GM21825 (cell line): ENCODE data around the gene VSTM2L.
"Not testable (repeated sequence)": the region's sequence is repeated elsewhere in the genome, so short reads cannot be mapped to it uniquely, and the experiment has no call there.

Source experiments
- ATAC-seq: cut with Tn5 transposase; IDR thresholded peaks from one replicate; pipeline ENCODE4 v1.9.1; 2021; ENCODE audit warnings: mild to moderate bottlenecking, moderate library complexity; ENCODE audit not compliant: unreplicated experiment

Gene VSTM2L

DNA sequence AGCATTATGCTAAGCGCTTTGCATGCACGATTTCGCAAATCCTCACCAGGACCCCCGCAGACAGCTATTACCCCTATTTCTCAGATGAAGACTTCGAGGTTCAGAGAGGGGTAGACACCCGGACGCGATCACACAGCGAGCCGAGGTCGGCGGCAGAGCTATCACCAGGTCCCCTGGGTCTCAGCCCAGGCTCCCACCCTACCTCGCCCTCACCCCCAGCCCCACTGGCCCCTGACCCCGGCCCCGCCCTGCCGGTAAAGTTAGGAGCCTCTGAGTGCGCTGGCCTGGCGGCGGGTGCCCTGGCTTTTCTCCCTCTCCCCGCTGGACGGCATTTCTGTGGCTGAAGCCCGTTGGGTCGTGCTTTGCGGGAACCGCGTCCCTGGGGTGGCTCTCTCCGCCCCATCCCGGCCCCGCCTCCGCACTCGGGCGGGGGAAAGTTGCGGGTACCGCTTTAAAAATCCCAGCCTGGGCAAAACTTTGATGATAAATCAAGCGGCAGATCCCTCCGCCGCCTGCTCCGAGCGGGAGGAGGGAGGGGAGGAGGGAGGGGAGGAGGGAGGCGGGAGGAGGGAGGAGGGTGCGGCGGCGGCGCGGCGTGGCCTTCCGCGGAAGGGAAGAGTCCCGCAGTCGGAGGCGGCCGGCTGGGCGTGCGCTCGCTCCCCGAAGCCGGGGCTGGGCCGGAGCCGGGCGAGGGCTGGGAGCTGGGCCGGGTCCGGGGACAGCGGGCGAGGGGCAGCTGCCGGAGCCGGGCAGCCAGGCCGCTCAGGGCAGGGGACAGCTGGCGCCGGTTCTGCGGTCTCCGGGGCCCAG lies at the start of gene VSTM2L:
VSTM2L (plus strand) TSS at position 624 of the 810 bp plus-strand sequence. CDS start 224 bp downstream, outside the sequence.
- ATAC-seq, result no peak

- ATAC-seq, result no peak
These were observed 49.0 kb upstream of the VSTM2L start for GRCh38 chr20:37853823-37854375.

DNA sequence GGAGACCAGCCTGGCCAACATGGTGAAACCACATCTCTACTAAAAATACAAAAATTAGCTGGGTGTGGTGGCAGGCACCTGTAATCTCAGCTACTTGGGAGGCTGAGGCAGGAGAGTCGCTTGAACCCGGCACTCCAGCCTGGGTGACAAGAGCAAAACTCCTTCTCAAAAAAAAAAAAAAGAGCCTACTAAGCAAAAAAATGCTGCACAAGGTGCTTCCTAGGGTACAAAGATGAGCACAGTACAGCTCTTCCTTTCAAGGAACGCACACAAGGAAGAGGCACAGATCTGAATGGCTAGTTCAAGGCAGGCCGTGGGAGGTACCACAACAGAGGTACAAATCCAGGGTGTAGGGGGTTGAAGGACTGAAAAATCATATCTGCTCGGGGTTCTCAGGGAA lies 46.9 kb upstream of the VSTM2L start:
- ATAC-seq, result not testable (repeated sequence)

GRCh38 chr20:37856932-37857660 lies 45.8 kb upstream of the VSTM2L start:
- ATAC-seq, result no peak

- no peak for ATAC-seq
These were observed 43.3 kb upstream of the VSTM2L start for GRCh38 chr20:37859406-37860171.

- no peak for ATAC-seq
These were observed 39.6 kb upstream of the VSTM2L start for GRCh38 chr20:37863289-37863688.

GRCh38 chr20:37864298-37864697 lies 38.6 kb upstream of the VSTM2L start:
- no peak for ATAC-seq

DNA sequence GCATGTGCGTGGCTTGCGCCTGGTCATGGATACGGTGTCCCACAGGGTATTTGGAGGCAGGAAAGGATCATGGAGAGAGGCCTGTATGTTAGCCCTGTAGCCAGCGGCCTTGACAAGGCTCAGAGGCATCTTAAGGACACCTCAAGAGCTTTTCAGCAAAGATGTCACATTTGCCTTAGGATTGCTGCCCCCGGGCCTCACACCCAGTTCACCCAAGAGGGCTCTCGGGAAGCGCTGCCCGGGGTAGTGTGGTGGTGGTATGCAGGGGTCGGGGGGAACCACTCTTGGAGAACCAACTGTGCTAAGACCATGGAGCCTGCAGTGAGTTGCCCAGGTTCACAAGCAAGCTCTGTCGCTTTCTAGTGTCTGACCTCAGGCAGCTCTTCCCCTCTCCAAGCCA lies 36.9 kb upstream of the VSTM2L start:
- no peak for ATAC-seq

DNA sequence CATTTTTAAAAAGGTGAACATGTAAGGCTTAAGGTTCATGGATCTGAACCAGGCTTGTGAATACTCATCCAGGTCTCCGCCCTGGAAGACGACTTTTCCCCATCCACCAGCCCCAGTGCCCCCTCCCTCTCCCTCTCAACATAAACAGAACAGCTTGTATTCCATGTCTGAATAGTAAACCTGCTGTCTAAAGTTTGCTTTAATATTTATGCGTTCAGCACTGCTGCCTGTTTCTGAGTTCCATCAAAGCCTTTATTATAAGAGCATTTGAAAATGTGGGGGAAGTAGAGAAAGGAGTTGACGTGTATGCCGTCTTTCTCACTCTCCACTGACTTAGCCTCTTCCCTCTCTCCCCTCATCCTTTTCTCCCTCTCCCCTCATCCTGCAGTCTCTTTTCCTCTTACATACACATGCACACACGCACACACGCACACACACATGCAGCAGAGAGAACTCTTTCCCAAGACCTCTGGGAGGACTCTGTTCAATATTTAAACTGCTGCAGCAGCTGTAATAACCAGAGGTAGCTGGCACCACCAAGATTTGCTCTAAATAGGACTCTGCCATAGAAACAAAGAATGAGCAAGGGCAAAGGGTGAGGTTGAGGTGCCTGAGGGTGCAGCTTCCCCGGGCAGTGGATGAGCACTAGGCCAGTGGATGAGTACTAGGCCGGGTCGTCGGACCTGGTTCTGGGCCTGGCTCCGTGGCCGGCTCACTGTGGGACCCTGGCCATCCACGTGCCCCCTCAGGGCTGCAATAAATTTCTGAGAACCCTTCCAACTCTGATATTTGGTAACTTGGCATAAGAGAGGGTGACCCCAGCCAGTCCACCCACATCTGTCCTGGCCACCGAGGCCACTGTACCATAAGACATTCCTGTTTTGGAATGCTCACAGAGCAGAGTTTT lies 35.4 kb upstream of the VSTM2L start:
- no peak for ATAC-seq

GRCh38 chr20:37868851-37869333 lies 34.0 kb upstream of the VSTM2L start:
- no peak for ATAC-seq

GRCh38 chr20:37869334-37869861 lies 33.5 kb upstream of the VSTM2L start:
- no peak for ATAC-seq

DNA sequence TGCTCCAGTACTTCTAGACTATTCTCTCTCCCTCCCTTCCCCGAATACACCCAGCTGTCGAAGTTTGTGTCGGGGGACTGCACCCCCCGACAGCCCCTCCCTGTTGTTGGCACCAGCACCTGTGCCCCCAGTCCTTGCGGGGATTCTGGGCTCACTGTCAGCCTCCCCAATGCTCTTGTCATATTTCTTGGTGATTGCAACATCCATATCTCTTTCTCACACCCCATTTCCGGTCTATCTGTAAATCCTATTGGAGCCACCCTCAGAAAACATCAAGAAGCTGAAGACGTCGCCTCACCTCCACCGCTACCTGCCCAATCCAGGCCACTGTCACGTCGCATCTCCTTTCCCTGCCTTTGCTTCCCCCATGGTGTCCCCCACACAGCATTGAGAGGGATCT lies 32.6 kb upstream of the VSTM2L start:
- no peak for ATAC-seq

DNA sequence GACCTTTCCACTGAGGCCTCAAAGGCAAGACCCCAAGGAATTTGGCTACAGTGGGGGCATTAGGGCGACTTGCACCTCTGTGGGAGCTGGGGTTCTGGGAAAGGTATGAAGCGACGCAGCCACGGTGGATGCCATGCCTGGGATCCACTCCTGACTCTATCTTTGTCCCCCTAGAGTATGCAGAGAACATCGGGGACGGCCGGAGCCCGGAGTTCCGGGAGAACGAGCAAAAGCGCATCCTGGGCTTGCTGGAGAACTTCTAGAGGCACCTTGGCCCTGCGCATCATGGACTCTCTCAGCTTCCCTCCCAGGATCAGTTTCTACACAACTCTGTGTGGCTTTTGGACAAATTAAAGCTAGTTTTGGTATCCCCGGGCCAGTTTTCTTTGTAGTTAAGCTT lies 31.2 kb upstream of the VSTM2L start:
- no peak for ATAC-seq

DNA sequence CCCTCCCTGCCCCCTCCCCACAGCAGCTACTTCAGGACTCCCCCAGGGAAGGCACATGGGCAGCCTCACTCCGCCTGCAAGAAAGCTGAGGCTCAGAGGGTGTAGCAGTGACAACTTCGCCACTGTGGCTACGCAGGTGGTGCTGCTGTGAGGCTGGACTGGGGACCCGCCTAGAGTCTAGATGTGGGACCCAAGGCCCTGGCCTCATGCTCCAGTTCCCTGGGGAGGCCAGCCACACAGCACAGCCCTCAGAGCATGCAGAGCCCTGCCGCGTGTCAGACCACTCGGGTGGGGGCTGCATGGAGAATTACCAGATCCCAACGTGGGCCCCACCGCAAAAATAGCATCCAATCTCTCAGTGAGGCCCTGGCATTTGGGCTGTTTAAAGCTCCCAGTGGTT lies 30.8 kb upstream of the VSTM2L start:
- no peak for ATAC-seq

DNA sequence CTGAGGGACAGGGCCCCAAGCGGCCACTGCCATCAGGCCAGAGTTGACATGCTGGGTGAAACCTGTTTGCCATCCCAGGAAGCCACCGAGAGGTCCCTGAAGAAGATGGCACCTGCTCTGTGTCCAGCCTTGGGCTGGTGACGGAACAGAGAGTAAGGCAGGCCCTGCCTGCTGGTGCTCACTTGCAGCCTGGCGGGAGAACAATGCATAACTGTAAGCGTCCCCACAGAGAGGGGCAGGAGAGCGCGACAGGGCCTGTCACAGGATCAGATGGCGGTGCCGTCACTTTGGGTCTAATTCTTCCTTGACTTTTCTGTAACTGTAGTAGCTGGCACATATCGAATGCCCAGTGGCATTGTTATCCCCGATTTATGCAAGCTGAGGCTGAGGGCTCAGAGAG lies 29.0 kb upstream of the VSTM2L start:
- no peak for ATAC-seq

DNA sequence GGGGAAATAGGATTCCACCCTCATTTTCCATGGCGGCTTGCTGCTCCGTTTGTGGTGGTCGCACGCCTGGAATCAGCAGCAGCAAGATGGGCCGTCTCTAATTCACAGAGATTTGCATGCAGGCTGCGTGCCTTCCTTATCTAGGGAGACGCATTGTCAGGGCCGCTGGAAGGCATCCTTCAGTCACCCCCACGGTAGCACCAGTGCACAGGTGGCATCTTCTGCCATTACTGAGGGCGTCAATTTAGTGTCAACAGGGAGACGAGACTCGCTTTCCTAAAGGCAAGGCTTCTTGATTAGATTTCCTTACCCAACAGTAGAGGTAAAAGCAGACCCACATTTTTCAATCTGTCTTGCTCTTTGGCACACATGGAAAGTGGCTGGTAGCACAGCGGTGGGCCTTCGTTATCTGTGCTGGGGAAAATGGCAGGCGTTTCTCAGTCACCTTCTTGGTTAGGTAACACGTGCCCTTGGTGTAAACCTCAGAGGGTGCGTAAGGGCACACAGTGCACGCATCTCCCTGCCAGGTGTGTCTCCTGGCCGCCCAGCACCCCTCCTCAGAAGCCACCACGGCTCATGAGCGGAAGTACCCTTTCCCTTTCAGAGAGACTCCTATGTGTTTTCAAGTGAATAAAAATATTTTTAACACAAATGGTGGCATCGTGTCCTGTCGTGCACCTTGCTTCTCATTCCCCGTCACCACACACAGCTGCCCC lies 27.3 kb upstream of the VSTM2L start:
- no peak for ATAC-seq

DNA sequence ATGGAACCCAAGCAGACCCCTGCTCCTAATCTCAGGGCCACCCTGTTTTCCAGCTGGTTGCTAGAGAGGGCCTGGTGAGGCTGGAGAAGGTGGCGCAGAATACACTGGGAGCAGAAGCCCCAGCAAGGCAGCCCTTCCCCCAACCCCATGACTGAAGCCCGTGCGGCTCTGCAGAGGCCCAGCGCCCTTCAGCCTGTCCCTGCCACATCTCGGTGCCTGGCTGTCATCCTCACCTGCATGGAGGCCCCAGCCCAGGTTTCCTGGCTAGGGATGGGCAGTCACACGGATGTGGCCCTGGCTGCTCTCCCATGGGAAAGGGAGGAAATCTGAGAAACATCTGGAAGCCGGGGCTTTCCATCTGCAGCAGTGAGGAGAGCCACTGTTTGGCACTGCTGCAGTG lies 26.1 kb upstream of the VSTM2L start:
- no peak for ATAC-seq

- ATAC-seq, result no peak
These were observed 24.8 kb upstream of the VSTM2L start for GRCh38 chr20:37877832-37878772.
